Measurements from ENCODE around the gene ZFP92. TPM values are rescaled to one million over a fixed set of nuclear protein-coding genes. Genes with fewer than 3 reads are reported as not detected.

ZFP92 gene
- total and polyA plus RNA-seq, 4 donors = 0.23 to 0.99 (median 0.81) TPM

GRCh38 chrX:153457827-153458466 is 46.7 kb downstream of the ZFP92 start:
- H3K4me1 ChIP-seq (ENCODE audit: control insufficient read depth in 1 of 2, insufficient read depth in 2 of 2, low read length in 2 of 2) = no peaks in the 10 kb centered on the region
- H3K4me3 ChIP-seq (ENCODE audit: low read length in 2 of 2) = no peak overlapping the region
- 84 to 86% methylated on average over 17 of the region's 17 CpGs for WGBS, 2 donors
- no peaks in the 10 kb centered on the region for H3K27me3 ChIP-seq (ENCODE audit: control insufficient read depth in 1 of 2, insufficient read depth in 2 of 2, low read length in 1 of 2)
- H3K27ac ChIP-seq (ENCODE audit: low read depth in 1 of 2, low read length in 2 of 2) = no peak overlapping the region
- DNase-seq = peak; percentile 25 to 59
- H3K36me3 ChIP-seq (ENCODE audit: control insufficient read depth in 1 of 2, insufficient read depth in 2 of 2, low read length in 1 of 2) = no peaks in the 10 kb centered on the region
- H3K9me3 ChIP-seq (ENCODE audit: control insufficient read depth, low read length) = no peaks in the 10 kb centered on the region
- ATAC-seq (ENCODE audit: low FRiP score) = no peak
- intact Hi-C loops (cut with DNase I) = no loop called here

DNA sequence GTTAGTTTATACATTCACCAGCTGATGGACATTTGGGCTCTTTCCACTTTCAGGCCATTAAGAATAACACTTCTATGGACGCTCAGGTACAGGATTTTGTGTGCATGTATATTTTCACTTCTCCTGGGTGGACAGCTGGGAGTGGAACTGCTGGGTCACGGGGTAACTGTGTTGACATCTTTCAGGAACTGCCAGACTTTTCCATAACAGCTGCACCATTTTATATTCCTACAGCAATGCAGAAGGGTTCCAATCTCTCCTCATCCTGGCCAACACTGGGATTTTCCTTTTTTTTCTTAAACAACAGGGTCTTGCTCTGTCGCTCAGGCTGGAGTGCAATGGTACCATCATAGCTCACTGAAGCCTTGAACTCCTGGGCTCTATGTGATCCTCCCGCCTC is 47.2 kb downstream of the ZFP92 start:
- intact Hi-C loops (cut with DNase I) = no loop called here
- WGBS, 2 donors = 89 to 93% methylated on average over 4 of the region's 4 CpGs
- DNase-seq (no peak), ATAC-seq (ENCODE audit: low FRiP score) (no peak)
- Histone ChIP-seq H3K4me3 (ENCODE audit: low read length in 2 of 2) (no peak overlapping the region), H3K36me3 (ENCODE audit: control insufficient read depth in 1 of 2, insufficient read depth in 2 of 2, low read length in 1 of 2) (no peaks in the 10 kb centered on the region), H3K9me3 (ENCODE audit: control insufficient read depth, low read length) (no peaks in the 10 kb centered on the region), H3K4me1 (ENCODE audit: control insufficient read depth in 1 of 2, insufficient read depth in 2 of 2, low read length in 2 of 2) (no peaks in the 10 kb centered on the region), H3K27ac (ENCODE audit: low read depth in 1 of 2, low read length in 2 of 2) (no peak overlapping the region), H3K27me3 (ENCODE audit: control insufficient read depth in 1 of 2, insufficient read depth in 2 of 2, low read length in 1 of 2) (no peaks in the 10 kb centered on the region)

DNA sequence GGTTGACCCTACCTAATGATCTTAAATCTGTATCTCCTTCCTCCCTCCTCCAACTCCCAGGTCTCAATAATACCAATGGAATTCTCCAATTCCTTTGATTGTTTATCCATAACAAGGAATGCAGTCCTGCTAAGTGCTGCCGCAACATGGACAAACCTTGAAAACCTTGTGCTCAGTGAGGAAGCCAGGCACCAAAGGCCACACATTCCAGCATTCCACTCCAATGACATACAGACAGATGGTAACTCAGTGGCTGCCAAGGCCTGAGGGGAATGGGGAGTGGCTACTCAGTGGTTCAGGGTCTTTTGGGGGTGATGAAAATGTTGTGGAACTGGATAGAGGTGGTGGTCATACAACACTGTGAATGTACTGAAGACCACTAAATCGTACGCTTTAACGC is 48.7 kb downstream of the ZFP92 start:
- intact Hi-C loops (cut with DNase I) = loop anchor here in 1 of 2 donors (10.0 kb wide), 1 partner anchor 425 kb away; no protein-coding TSS in a partner anchor

DNA sequence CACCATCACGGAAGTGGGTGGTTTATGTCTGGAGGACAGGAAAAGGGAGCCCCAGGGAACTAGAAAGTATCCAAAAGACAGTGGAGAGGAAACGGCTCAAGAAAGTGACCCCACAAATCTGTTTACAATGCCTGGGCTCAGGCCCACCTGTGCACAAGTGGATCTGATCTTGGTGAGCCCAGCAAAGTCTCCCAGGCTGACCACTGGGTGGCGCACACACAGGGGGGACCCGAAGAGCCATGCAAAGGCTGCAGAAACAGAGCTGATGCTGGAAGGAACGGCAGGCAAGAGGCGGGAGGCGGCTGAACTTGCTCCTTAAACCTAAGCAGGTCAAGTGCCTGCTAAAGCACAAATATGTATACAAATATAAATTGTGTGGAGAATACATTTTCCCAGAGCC is 49.6 kb downstream of the ZFP92 start:
- H3K9me3 ChIP-seq (ENCODE audit: control insufficient read depth, low read length) = no peaks in the 10 kb centered on the region
- no peak overlapping the region for H3K4me3 ChIP-seq (ENCODE audit: low read length in 2 of 2)
- H3K27ac ChIP-seq (ENCODE audit: low read depth in 1 of 2, low read length in 2 of 2) = no peak overlapping the region
- no peaks in the 10 kb centered on the region for H3K27me3 ChIP-seq (ENCODE audit: control insufficient read depth in 1 of 2, insufficient read depth in 2 of 2, low read length in 1 of 2)
- intact Hi-C loops (cut with DNase I) = loop anchor here in 1 of 2 donors (10.0 kb wide), 1 partner anchor 426 kb away; no protein-coding TSS in a partner anchor
- DNase-seq = peak in 1 of 2 donors; percentile 65
- H3K36me3 ChIP-seq (ENCODE audit: control insufficient read depth in 1 of 2, insufficient read depth in 2 of 2, low read length in 1 of 2) = no peaks in the 10 kb centered on the region
- H3K4me1 ChIP-seq (ENCODE audit: control insufficient read depth in 1 of 2, insufficient read depth in 2 of 2, low read length in 2 of 2) = no peaks in the 10 kb centered on the region
- no peak for ATAC-seq (ENCODE audit: low FRiP score)
- 34 to 54% methylated on average over 7 of the region's 7 CpGs for WGBS, 2 donors

More for the DNA sequence above, 48.7 kb downstream of the ZFP92 start:
- Histone ChIP-seq H3K27ac (ENCODE audit: low read depth in 1 of 2, low read length in 2 of 2) (no peak overlapping the region), H3K4me1 (ENCODE audit: control insufficient read depth in 1 of 2, insufficient read depth in 2 of 2, low read length in 2 of 2) (no peaks in the 10 kb centered on the region), H3K4me3 (ENCODE audit: low read length in 2 of 2) (no peak overlapping the region), H3K36me3 (ENCODE audit: control insufficient read depth in 1 of 2, insufficient read depth in 2 of 2, low read length in 1 of 2) (no peaks in the 10 kb centered on the region), H3K27me3 (ENCODE audit: control insufficient read depth in 1 of 2, insufficient read depth in 2 of 2, low read length in 1 of 2) (no peaks in the 10 kb centered on the region), H3K9me3 (ENCODE audit: control insufficient read depth, low read length) (no peaks in the 10 kb centered on the region)
- WGBS, 2 donors = 68 to 78% methylated on average over 4 of the region's 4 CpGs
- DNase-seq (no peak), ATAC-seq (ENCODE audit: low FRiP score) (no peak)

Other genes with a start within 250 kb of the ZFP92 start
- gene MAGEA1, start 232.2 kb upstream of the ZFP92 start, total RNA-seq = not detected
- gene MAGEA1, start 232.2 kb upstream of the ZFP92 start, polyA plus RNA-seq = not detected
- not detected for gene PNMA6F, start 89.7 kb upstream of the ZFP92 start, total RNA-seq
- gene PNMA6F, start 89.7 kb upstream of the ZFP92 start, polyA plus RNA-seq = not detected
- 10 to 100 TPM; 10.0 to 13.7 TPM for gene ZNF275, start 77.3 kb upstream of the ZFP92 start, total RNA-seq
- gene ZNF275, start 77.3 kb upstream of the ZFP92 start, polyA plus RNA-seq = 1 to 10 TPM; 2.6 to 4.8 TPM
- not detected for gene PNMA6E, start 10.1 kb upstream of the ZFP92 start, total RNA-seq
- not detected for gene PNMA6E, start 10.1 kb upstream of the ZFP92 start, polyA plus RNA-seq
- 1 to 10 TPM; 1.4 to 4.5 TPM for gene TREX2, start 34.6 kb downstream of the ZFP92 start, total RNA-seq
- 10 to 100 TPM in 1 of 2 donors, not detected in 1; 39.1 TPM for gene TREX2, start 34.6 kb downstream of the ZFP92 start, polyA plus RNA-seq
- gene HAUS7, start 59.1 kb downstream of the ZFP92 start, total RNA-seq = 10 to 100 TPM; 34.6 to 76.0 TPM
- gene HAUS7, start 59.1 kb downstream of the ZFP92 start, polyA plus RNA-seq = 100 to 1,000 TPM in 1 of 2 donors, 10 to 100 TPM in 1; 33.1 to 686 TPM
- gene BGN, start 83.5 kb downstream of the ZFP92 start, total RNA-seq = 1,000 to 10,000 TPM; 1,297 to 2,306 TPM
- gene BGN, start 83.5 kb downstream of the ZFP92 start, polyA plus RNA-seq = 1,000 to 10,000 TPM; 1,177 to 3,171 TPM
- under 1 TPM; 0.19 to 0.27 TPM for gene ATP2B3, start 106.2 kb downstream of the ZFP92 start, total RNA-seq
- gene ATP2B3, start 106.2 kb downstream of the ZFP92 start, polyA plus RNA-seq = under 1 TPM in 1 of 2 donors, not detected in 1; 0.20 TPM
- 10 to 100 TPM; 13.5 to 13.6 TPM for gene CCNQ, start 187.7 kb downstream of the ZFP92 start, total RNA-seq
- 10 to 100 TPM; 28.8 to 40.3 TPM for gene CCNQ, start 187.7 kb downstream of the ZFP92 start, polyA plus RNA-seq
- gene DUSP9, start 235.7 kb downstream of the ZFP92 start, total RNA-seq = not detected
- gene DUSP9, start 235.7 kb downstream of the ZFP92 start, polyA plus RNA-seq = not detected